ENCODE measurements around the gene CDK14.
"Not testable (repeated sequence)": the region's sequence is repeated elsewhere in the genome, so short reads cannot be mapped to it uniquely, and the experiment has no call there.

The CDK14 gene

DNA sequence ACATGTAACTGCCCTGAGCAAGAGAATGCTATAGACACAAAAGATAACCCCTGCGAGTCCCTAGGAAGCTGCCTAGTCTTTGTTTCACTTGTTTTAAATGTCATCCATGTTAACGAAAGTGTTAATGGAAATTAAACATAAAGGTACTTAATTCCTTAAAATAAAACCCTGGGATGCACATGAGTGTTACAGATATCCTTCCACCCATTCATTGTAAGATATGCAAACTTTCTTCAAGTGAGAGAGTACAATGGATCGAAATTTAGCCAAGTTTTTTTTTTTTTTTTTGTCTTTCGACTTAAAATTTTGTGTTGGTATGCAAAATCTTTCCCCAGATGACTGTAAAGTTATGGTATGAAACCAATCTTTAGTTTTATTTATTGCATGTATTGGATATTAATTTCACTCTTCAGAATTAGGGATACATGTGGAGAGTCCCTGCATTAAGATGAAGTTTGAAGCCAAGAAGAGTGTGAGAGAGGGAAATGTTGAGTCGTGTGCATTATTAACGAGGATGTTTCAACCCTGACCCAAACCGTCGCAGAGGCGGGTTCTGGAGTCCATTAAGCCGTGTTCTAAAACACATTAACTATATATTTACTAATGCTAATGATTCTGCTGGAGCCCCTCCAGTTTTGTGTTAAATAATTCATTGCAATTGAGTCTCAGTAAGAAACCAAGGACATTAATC lies 1.6 kb downstream of the CDK14 start:
- no peak for DNase-seq

DNA sequence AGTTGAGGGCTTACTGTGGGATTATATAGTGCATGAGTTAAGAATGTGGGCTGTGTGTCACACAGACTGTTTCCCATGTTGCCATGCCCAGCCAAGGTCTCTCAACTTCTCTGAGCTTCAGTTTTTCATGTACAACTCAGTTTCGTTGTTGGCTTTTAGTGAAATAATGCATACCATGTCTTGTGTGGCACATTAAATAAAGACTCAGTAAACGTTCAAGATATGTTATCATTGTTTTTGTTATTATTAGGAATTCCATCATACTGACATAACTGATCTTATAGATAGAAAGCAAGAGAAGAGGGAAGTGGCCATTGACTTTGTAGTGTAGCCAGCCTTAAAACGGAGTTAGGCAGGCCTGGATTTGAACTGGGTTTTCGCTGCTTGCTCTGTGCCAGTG lies 2.9 kb downstream of the CDK14 start:
- DNase-seq, result no peak

DNA sequence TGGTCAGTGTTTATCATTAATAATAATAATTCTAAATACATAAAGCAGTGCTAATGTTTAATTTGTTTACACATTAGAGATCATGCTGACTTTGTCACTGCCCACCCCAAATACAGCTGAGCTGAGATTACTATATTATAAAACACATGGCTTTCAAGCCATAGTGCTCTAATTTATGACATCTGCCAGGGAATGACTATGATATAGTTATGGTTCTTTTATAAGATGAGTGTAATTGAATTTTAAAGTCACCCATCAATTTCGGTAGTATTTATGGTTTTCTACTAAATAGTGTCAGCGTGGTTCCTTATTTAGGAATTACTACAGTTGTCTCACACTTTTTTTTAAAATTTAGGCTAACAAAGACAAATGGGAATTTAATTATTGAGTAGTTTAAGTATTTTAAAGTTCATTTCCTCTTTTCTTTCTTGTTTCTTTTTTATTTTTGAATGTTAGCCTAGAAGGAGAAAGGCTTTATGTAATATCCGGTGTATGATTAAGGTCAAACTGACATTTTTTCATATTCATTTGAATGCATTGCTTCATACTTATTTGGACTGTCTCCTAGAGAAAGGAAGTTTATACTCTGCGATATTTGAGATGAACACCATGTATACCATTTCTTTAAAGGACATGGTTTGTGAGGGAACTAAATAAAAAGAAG lies 3.9 kb downstream of the CDK14 start:
- no peak for DNase-seq

DNA sequence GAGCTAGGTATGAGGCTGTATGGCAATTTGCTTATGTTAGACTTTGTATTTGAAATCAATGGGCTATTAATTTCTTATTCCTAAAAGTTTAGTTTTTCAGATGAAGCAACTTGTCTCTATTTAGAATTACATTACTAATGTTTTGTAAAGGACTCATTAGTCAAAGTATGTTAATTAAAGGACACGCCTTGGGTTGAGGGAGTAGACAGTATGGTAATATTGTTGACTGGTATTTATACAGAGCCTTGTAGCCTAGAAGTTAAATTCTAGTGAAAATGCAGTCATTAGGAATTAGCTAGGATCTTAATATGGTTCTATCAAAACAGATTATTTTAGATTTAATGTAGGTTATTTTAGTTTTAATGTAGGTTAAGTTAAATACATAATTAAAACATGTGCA lies 6.2 kb downstream of the CDK14 start:
- no peak for DNase-seq

DNA sequence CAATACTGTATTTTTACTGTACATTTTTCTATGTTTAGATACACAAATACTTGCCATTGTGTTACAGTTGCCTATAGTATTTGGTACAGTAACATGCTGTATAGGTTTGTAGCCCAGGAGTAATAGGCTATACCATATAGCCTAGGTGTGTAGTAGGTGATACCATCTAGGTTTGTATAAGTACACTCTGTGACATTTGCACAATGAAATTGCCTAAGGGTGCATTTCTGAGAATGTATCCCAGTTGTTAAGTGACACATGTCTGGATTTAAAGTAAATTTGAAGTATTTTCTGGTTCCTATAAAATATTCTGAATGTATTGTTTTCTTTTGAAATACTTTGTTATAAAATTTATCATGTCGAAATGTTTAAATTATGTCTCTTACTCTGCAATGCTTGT lies 7.2 kb downstream of the CDK14 start:
- no peak for DNase-seq

DNA sequence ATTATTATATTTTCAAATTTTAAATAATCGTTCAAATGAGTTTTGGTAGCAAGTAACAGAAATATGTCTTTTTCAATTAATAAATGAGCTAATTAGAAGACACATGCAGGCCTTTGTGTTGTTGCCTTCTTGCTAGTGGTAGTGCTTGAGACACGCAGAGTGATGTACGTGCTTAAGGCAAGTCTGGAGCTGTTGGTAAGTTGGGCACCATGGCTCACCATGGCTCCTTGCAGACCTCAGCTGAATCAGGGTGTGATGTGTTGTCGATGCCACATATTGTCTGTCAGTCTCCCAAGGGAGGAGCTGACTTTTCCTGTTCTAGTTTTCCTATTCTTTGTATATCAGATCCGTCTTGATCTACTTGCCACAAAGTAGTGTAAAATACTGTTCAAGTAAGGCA lies 8.3 kb downstream of the CDK14 start:
- DNase-seq, result no peak

DNA sequence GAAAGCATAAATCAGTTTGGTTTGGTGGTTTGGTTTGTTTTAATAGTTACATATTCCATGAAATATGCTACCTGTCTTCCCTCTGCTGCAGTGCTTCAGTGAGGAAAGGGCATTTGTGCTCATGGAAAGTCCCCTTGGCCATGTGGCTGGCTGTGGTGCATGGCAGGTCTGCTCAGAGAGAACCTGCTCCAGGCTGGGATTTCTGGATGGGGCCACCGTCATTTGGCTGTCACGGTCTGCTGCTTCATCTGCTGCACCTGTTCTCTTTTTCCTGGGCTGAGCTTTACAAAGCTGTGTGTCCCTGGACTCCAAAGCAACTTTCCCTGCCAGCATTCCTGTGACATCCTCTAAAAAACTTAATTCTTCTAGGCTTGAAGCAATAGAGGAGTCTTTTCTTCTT lies 8.9 kb downstream of the CDK14 start:
- DNase-seq, result no peak

DNA sequence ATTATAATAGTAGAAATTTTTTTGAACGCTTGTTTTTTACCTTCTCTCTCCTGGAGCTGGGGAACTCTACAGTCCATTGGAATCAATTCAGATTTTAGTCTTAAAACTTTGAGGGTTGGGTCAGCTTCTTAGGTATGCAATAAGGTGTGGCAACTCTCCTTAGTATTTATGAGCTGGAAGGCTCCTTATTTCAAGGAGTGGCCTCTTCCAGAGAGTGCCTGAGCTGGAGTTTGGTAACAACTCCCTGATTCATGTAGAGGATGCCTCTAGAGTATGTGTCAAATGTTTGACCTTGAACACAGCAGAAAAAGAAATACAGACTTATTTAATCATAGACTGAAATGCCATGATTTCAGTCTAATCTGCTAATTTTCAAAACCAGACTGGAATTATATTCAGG lies 11.1 kb downstream of the CDK14 start:
- no peak for DNase-seq

DNA sequence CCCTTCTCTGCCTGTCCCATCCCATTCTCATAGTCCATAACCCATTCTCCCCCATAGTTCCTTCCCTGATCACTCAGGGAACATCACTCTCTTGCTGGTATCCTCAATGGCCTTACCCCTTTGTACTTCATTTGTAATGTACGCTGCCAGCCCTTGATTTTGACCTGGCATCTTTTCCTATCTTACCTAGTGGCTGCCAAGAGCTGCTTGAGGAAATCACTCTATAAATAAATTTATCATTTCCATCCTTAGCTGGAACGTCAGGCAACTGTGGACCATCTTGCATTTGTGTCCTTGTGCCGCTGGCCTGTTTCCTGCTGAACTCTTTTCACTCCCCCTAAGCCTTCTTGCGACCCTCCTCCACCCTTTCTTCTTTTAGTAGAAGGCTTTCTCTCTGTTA lies 14.0 kb downstream of the CDK14 start:
- DNase-seq, result no peak

DNA sequence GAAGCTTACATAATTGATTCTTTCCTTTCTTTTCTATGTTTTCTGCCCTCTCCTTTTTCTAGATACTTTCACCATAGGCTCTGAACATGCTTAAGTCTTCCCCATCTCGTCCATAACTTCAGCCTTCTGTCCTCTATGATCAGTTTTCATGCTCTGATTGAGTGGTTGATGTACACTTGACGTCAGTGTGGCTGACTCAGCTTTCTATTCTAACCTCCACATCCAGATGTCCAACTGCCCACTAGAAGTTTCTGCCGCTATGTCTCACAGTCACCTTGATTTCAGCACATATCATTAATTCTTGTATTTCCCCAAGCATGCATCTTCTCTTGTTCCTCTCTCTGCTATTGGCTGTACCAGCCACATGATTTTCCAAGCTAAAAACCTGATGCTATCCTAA lies 15.0 kb downstream of the CDK14 start:
- no peak for DNase-seq

DNA sequence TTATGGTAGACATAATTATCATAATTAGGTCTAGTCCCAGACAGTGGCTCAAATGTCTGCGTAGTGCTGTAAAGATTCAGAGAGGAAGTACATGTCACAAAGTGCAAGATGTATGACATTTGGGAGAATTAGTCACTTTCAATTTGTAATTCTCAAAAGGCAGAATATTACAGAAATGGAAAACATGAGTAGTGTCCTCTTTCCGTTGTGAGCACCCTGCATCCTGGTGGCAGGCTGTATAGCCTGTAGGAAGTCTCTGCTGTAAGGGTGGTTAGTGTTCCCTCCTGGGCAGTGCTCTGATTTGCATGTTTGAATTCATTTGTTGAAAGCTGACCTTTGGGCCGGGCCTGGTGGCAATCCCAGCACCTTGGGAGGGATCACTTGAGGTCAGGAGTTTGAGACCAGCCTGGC lies 17.0 kb downstream of the CDK14 start:
- no peak for DNase-seq

DNA sequence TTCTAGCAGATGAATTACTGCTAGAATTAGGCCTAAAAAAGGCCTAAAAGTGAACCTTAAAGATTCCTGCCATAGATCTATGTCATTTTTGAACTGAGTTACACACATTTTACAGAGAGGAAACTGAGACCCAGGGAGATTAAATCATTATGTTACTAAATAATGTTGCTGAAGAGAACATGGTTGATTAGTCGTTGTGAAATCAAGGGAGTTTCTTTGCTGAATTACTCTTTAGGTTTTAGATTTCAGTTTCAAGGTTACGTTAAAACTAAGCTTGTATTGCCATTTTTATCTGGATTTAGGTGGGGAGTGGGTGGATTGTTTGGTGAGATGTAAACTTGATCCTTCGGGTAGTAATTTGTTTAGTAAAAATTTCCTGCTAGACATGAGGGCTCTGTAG lies 21.3 kb downstream of the CDK14 start:
- DNase-seq, result no peak

DNA sequence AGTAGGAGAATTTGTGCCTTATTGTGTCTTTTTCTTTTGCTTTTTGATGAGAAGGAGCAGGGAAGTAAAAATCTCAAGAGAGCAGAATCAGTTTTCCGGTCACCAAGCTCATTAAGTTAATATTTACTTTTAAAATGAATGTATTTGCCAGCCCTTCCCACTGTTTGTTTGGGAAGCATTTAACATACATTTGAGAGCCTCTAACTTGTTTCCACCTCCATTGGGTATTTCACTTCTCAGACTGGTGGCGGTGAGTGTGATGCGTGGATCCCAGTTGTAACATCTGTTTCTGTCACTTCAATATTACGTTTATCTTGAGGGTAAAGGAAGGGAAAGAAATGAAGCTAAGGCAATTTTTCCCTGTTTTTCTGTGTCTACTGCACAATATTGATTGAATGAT lies 22.8 kb downstream of the CDK14 start:
- no peak for DNase-seq

DNA sequence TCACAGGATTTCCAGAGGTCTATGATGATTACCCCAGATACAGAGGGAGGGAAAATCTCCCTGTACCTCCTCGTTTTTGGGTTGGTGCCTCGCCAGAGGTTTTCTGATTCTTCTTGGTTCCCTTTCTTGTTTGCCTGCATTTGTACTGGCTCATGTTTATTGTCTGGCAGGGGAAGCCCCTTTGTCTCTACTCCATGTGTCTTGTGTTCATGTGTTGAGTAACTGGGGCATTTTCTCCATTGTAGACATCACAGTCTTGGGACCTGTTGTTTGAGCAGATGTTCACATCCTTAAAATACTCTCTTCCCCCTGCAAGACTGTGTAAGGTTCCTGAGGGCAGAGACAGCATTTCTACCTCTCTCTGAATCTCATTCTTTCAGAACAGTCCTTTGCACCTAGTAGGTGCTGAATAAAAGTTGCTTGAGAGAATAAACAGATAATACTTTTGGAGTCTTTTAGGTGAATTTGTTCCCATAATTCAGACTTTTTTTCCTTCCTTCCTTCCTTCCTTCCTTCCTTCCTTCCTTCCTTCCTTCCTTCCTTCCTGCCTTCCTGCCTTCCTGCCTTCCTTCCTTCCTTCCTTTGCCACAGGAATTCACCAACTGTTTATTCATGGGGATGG lies 25.1 kb downstream of the CDK14 start:
- no peak for DNase-seq

DNA sequence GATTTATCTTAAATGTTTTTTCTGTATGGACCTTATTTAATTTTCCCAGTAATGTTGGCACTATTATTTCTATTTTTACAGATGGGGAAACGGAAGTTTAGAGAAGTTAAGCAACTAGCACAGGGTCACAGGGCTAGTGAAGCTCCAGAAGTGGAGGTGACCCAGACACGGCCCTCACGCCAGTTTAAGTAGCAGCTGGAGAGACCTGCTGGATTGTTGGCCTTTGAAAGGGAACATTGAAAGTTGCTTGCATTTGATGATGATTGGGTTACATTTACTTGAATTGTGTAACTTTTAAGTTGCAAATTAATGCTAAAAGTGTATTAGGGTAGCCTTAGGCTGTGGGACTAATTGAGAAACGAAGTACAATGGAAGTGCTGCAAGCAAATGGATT lies 25.6 kb downstream of the CDK14 start:
- no peak for DNase-seq

DNA sequence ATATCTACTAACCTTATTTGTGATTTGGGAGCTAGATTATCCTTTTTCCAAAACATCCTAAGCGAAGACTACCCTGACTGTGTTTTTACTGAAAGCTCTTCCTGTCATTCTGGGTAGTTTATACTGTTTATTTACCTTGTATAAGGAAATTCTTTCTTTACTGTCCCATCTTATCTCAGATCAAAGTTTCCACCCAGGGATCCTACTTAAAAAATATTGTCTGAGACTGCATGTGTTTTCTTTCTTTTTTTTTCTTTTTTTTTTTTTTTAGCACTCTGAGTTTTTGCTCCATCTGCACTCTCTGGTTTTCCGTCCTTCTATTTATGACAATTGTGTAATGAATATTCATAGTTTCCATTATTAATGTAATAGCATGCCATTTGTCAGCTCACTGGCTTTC lies 26.5 kb downstream of the CDK14 start:
- DNase-seq, result no peak

DNA sequence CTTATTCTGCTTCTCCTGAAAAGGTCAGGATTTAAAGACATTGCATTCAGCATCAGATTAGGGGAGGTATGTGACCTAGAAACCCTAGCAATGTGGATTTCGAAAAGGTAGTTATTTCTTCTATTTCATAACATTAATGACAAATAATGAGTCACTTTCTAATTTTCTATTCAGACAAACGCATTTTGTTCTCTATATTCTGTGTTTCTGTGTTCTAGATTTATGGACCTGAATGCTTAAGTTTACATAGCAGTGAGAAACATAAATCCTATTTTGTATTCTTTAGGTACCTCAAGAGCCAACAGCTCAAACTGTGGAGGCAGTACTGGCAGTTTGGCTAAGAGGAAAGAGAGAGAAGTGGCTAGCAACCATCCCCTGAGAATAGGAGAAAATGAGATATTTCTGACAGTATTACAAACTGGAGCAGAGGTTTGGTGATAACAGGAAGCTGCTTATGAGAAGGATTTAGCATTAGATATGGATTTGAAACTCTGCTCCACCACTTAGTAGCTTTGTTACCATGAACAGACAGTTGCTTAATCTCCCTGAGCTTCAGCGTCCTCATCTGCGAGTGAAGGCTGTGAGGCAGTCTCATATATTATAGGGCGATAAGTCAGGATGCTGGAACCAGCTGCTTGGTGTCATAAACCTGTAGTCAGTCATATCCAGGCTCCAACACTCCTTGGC lies 28.2 kb downstream of the CDK14 start:
- DNase-seq, result no peak

DNA sequence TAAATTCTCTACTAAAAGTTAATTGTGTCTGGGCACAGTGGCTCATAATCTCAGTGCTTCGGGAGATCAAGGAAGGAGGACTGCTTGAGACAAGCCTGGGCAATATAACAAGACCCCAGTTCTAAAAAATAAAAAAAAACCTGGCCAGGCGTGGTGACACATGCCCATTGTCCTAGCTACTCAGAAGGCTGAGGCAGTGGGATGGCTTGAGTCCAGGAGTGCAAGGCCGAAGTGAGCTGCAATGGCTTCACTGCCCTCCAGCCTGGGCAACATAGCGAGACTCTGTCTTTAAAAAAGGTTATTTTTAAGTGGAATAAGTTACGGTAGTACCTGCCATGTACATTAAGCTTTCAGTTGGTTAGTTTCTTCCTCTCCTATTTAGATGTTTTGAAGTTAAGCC lies 28.9 kb downstream of the CDK14 start:
- DNase-seq, result no peak

DNA sequence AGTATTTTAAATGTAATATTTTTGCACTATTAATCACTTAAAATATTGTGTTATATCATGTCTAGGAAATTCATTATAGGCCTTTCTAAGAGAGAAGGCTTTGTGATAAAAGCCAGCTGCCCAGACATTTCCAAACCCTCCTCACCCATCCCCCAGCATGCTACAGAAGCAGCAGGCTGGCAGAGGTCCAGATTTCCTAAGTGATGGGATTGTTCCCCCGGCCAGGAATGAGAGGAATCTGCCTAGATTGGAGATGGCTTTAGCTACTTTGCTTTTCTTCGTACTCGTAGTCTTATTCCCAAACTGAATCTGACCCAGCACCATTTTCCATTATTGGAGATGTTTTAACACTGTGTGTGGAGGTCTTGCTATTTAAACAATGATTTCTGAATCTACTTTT lies 29.4 kb downstream of the CDK14 start:
- DNase-seq, result no peak

DNA sequence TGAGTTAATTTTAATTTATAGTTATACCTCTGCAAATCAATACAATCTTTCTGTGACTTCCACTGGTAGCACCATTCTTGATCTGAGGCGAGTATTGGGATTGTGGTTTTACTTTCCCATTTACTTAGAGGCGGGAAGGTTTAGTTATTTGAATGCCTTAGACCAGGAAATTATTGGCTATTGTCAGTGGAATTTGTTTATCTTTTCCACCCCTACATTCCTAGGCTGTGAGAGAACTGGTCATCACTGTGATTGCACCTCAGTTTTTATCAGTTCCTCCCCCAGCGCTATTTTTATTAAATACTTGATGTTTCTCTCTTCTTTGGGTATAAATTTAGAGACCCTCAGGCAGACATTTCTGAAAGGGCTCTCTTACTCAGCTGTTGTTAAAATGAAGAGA lies 29.9 kb downstream of the CDK14 start:
- DNase-seq, result no peak

DNA sequence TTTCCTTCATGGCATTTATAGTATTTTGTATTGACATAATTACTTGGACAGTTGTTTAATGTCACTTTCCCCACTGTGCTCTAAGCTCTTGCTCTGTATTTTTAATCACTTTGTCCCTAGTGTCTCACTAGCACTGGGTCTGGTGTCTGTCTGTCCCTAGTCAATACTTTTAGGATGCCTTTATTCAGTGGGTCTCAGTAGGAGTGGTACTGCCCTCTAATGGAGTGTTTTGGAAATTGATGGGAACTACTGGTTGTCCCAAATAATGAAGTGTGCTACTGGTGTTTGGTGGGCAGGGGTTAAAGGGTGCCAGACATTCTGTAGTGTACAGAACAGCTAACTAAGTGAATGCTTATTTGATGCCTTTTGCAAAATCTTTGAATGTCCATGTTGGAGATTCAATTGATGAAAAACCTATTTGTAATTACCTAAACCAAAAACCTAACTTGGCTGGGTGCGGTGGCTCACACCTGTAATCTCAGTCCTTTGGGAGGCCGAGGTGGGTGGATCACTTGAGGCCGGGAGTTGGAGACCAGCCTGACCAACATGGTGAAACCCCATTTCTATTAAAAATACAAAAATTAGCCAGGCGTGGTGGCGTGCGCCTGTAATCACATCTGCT lies 33.3 kb downstream of the CDK14 start:
- DNase-seq, result no peak

DNA sequence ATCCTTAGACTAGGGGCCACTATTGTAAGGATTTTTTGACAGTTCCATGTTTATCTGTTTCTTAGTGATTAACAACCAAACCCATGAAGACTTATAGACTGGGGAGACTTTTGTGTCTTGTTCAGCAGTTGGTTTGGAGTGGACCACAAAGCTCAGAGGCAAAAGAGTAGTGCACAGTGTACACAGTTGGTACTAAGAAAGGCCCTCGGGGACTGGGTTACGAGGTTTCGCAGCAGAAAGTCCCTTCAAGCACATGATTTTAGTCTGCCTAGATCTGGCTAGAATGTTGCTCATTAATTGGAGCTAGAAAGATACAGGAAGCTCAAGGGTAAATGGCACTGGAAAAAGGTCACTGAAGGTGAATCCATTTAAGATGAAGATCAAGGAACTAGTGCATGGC lies 35.4 kb downstream of the CDK14 start:
- DNase-seq, result no peak

DNA sequence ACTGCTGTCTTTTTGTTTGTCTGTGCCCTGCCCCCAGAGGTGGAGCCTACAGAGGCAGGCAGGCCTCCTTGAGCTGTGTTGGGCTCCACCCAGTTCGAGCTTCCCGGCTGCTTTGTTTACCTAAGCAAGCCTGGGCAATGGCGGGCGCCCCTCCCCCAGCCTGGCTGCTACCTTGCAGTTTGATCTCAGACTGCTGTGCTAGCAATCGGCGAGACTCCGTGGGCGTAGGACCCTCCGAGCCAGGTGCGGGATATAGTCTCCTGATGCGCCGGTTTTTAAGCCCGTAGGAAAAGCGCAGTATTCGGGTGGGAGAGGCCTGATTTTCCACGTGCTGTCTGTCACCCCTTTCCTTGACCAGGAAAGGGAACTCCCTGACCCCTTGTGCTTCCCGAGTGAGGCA lies 43.6 kb downstream of the CDK14 start:
- not testable (repeated sequence) for DNase-seq

DNA sequence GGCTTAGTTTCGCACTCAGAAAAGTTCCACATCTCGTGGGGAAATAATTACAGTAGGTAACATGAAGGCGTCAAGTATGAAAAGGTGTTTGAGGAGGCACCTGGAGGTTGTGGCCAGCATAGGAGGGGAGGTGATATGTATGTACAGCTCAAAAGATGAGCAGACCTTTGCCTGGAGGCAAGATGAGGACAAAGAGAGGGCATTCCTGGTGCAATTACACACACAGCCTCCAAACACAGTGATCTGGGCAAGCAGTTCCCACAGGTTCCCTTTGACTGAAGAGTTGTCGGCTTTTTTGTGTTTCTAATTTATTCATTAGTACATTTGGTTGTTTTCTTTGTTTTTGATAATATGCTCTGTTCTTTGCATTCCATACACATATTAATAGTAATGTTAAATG lies 46.9 kb downstream of the CDK14 start:
- DNase-seq, result no peak
